IPS-NIHi11 (cell line): ENCODE results near the gene NRG2.

Experiments
- DNase-seq: peaks from one replicate; pipeline ENCODE4 v3.0.0; 2012; ENCODE audit warnings: mixed read lengths, low spot score

Gene NRG2

GRCh38 chr5:139880416-139881142 is 162.5 kb downstream of the NRG2 start:
- DNase-seq = no peak

GRCh38 chr5:139878093-139878492 is 165.0 kb downstream of the NRG2 start:
- no peak for DNase-seq

DNA sequence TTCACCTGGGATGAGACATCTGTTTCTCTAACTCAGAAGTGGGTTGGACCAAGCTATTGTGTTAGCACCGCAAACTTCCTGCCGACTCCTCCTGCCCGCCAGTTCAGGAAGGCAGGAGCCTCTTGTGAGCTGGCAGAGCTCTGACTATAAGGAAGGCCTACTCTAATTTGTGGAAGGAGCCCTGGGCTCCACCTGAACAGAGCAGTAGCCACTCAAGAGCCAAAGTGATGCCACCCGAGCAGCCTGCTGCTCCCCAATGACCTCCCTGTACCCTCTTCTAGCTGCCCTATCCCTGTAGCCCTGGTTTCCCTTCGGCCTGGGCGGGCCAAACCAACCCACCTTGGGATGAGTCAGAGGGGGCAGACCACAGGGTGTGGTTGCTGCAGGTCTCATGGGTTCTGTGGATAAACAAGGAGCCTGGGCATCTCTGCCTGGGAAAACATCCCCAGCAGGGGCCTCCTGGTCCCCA is 165.9 kb downstream of the NRG2 start:
- DNase-seq = no peak

DNA sequence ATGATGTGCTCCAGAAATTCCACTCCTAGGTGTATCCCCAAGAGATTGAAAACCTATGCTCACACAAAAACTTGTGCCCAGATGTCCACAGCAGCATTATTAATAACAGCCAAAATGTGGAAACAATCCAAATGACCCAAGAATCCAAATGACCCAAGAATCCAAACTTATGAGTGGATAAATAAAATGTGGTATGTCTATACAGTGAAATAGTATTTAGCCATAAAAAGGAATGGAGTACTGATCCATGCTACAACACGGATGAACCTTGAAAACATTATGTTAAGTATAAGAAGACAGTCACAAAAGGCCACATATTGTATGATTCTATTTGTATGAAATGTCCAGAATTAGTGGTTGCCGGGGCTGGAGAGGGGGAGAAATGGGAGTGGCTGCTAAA is 167.1 kb downstream of the NRG2 start:
- DNase-seq = no peak

DNA sequence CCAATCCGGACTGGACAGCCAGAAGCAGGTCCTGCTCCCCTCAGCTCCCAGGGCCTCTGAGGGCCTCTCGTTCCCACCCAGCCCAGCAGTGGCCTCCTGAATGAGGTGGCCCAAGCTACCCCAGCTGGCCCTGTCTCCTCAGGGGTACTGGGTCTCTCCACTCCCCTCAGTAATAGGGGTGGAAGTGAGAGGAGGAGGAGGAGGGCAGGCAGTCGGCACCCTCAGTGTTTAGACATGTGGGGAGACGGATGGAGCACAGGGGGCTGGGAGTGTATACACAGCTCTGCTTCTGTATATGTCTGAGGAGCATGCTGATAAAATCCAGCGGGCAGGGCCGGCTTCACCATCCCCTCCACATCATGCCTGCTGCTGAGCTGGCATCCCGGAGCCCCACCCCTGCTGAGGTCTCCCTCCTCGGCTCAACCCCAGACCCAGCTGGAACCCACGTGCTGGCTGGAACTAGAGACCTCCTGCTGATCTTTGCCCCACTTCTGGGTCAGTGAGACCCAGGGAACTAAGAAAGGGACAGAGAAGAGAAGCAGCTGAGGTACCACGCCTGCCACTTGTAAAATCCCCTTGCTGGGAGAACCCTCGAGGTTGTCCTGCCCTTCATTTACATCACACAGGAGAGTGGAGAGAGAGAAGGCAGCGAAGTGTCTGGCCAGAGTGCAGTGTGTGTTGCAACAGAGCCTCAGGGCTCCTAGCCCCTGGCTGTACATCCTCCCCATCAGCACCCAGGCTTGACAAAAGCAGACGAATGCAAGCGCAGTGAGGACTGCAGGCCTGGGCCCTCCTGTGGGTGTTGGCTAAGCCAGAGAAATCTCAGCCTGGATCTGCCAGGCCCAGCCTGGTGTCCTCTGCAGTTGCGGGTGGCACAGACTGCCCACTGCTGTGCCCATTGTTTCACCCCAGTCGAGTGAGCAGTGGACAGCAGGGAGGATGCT is 170.0 kb downstream of the NRG2 start:
- DNase-seq = no peak

GRCh38 chr5:139872052-139872766 is 170.9 kb downstream of the NRG2 start:
- peak; percentile 55 for DNase-seq

DNA sequence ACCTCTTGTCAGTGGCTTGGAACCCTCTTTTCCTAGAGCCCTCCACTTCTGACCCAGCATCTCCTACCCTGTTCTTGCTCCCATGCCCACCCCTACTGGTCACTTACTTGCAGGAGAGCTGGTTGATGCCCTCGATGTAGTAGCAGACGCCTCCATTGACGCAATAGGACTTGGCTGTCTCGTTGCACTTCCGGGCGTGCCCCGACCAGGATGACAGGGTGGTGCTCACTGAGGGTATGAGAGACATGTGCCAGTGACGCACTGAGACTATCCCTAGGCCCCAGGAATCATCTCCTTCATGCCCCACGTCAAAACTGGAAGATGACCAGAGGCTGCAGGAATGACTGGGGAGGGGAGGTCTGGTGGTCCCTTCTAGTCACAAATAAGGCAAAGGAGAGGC is 171.5 kb downstream of the NRG2 start:
- DNase-seq = no peak

DNA sequence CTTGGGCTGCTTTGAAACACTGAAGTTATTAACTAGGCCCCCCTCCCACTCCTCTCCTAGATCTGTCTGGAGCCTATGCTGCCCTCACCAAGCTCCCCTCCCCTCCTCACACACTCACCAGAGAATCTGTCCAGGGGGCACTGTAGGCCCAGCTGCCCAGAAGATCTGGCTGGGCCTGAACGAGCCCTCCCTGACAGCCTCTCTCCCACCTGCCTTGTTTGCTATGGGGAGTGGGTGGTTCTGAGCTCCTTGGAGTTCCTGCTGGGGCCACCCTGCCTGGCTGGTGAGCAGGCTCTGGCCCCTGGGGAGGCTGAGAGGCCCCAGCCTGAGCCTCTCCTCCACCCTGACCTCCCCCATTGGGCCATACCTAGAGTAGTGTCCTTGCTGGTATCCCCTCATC is 172.4 kb downstream of the NRG2 start:
- DNase-seq = no peak

DNA sequence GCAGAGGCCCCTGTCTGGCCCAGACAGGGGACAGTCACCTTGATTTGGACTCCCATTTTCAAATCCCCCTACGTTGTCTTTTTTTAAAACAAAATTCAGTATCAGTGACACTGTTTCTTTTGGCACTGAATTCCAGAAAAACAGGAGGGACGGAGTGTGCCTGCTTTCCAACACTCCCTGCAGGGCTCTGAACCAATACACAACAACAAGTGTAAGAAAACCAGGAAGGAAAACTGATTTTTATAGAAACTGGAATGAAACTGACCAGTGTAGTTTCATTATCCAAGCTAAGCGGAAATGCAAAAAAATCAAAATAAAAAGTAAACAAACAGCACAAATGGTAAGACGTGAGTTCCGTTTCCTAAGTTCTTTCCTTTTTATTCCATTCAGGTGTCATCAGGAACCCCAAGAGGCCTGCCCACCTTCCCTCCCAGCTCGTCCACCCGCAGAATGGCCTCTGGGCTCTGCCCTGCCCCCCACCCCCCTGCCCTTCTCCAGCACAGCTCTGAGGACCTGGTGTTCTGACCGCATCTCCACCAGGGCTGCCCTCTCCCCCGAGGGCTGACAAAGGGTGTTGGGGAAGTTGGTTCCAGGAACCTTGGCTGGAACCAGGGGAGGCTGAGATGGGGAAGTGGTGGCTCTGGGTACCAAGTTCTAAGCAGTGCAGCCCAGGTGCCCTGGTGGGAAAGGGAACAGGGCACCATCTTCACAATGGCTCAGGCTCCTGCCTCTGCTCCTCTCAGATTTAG is 173.9 kb downstream of the NRG2 start:
- no peak for DNase-seq

DNA sequence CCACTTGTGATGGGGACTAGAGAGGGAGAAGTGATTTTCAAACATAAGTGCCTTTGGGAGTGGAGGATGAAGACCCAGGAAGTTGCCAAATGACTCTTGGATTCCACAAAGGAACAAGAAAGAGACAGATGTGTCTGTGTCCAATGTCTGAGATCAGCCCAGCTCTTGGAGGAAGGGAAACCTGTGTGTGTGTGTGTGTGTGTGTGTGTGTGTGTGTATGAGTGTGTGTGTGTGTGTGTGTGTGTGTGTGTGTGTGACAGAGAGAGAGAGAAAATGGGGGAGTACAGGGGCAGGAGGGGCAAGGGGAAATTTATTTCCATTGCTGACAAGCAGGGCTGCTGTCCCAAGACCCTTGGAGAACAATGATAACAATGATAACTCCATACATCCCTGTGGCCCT is 175.5 kb downstream of the NRG2 start:
- DNase-seq = no peak

DNA sequence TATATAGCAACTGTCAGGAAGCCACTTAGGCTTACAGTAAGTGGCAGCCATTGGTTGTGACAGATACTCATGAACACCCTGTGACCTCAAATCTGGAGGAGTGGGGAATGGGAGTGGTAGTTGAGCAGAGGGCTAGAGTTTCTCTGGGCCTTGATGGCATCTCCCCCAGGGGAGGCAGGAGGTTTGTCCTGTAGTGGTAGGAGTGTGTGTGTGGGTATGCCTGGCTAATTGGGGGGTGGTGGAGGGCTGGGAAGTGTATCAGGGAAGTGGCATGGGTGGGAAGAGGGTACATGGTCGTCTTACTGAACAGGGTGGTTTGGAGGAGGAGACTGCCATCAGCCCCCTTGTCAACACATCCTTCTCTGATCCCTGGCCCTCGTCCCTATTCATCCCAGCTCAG is 176.0 kb downstream of the NRG2 start:
- DNase-seq = no peak

DNA sequence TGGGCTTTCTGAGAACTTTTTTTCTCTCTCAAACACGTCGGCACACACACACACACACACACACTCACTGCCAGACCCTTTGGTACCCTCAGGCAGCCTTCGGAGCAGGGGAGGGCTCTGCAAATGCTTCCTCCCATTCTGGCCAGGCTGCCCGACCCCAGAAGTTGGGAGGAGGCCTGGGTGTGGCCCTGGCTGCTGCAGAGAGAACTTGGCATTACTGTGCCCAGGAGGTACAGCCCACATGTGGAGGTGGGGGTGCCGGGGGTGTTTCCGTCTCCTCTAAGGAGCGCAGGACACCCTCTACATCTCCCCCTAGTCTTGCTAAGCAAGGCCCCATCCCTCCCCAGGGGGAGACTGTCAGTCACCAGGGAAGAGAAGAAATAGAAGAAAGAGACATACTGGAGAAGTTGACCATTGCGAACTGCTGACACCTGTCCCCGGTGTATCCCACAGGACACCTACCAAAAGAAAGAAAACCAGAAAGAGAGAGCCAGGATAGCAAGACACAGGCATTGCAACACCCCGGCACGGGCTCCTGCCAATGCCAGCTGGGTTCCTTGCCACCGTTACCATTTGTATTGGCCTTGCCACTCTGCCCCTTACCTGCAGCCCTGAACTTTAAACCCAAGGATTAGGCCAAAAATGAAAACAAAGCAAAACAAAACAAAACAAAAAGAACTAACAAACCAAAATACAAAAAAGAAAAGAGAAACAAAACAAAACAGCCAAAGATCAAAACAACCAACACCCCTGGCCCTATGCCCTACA is 178.2 kb downstream of the NRG2 start:
- DNase-seq = no peak

DNA sequence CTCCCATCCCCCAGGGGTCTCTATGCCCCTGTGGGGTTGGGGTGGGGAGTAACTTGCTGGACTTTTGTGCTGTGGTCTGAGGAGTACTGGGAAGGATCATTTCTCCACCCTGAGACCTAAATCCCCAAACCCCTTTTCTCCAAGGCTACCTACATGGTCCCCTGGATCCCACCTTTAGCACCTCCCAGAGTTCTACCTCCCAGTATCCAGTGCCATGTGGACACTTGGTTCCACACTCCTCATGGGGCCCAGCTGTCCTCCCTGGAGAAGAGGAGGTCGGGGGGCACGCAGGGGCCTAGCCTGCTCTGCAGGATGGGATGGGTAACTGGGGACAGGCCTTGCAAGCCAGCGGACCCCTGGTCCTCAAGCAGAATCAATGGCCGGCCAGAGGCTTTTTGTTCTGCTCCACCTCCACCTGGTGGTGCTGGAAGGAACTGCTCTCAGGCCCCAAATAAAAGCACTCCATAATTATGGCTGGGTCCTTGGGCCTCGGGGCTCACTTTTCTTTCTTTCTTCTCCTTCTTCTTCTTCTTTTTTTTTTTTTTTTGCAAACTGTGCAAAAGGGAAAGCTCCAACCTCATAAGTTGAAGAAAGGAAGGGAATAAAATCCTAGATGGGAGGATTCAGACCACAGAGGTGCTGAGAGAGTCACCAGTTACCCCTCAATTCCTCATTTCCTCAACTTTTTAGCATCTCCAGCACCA is 179.1 kb downstream of the NRG2 start:
- DNase-seq = peak; percentile 90

GRCh38 chr5:139863361-139863760 is 179.7 kb downstream of the NRG2 start:
- no peak for DNase-seq

DNA sequence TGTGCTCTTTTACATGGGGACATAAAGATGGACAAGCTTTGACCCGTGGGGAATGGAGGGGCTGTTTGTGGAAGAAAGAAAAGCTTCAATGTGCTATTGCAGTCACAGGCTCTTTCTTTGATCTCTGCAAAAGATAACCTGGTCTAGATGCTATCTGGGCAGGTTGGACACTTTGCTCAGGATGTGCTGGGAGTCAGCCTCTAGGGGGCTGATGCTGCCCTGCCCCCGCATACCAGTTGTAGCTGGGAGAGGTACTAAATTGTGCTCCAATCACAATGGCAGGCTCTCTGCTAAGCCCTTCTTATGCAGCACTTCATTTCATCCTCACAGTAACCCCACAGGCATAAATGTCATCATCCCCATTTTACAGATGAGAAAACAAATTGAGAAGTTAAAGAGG is 180.3 kb downstream of the NRG2 start:
- peak; percentile 61 for DNase-seq

- no peak for DNase-seq
Measured at GRCh38 chr5:139862313-139862712, 180.8 kb downstream of the NRG2 start.

DNA sequence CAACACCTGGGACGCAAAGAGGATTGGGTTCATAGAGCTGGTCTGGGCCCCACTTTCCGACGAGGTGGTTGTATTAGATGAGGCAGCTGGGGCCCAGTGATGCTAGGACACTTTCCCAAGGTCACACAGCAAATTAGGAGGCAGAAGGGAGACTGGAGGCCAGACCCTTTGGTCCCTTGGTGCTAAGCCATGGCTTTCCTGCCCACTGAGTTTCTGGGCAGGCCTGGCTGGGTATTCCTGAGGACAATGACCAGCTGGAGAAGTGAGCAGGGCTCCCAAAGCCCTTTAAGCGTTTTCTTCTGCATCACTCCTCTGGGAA is 181.3 kb downstream of the NRG2 start:
- DNase-seq = no peak

DNA sequence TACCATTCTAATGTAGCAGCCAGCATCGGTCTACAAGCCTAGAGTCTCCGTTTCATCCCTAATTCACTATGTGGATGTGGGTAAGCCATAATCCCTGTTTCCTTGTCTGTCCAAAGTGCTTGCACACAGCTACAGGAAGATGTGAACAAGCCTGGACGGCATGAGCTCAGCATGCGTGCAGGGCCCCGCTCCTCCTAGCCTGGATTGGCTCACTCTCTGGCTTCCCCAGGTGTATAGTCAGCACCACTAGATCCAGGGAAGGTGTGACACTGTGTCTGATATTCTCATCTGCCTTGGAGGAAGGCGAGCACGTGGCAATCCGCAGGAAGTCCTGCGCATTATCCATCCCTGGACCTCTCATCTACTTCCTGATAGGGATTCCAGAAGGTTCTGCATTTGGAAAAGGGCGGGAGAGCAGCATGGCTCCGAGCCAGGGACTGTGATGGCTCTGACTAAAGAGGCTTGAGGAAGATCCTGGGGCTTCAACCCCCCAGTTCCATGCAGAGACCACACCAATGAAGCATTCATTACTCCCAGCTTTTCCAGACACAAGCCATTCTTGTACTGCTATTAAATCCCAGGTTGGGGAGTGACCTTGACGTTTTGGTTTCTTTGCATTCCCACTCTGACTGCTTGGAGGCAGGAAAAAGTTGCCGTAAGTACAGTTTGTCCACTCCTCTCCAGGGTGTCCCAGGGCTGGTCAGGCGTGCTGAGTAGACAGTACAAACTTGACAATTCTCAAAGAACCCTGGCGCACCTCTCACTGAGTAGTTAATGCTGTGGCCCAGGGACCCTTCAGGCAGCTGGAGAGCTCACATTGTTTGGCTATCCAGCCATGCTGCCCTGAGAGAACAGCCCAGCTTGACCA is 181.8 kb downstream of the NRG2 start:
- DNase-seq = no peak

- no peak for DNase-seq
Measured at GRCh38 chr5:139859013-139859412, 184.1 kb downstream of the NRG2 start.

DNA sequence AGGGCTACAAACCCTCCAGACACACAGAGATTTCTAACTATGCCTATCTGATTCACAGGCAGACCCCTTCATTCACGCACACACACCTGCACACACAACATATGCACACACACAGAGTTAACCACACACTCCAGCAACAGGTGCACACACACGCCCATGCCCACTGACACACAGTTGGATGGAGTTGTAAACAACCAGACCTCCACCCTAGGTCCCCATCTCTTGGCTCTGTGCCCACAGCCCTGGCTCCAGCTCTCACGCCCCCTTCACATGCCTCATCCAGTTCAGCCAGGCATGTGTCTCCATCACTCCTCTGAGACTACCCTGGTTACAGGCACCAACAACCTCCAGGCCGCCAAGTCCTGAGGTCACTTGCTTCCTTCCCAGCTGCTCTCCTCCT is 186.4 kb downstream of the NRG2 start:
- no peak for DNase-seq
